ENCODE measurements around the gene TNIK. TPM values are rescaled to one million over a fixed set of nuclear protein-coding genes. Genes with fewer than 3 reads are reported as not detected.

The TNIK gene
- total and polyA plus RNA-seq, 2 of the 4 experiments (the other 2 are of a cell fraction), result 3.4 to 6.3 TPM

GRCh38 chr3:171444001-171444690 is 16.1 kb downstream of the TNIK start:
- Histone ChIP-seq H3K9me1 (ENCODE audit: insufficient read depth, low read length) (no peaks in the 10 kb centered on the region), H3K4ac (ENCODE audit: low read depth, low read length) (no peak overlapping the region), H3K9me3 (ENCODE audit: control insufficient read depth, insufficient read depth, low read length) (no peaks in the 10 kb centered on the region), H3K9ac (ENCODE audit: low read depth, low read length) (no peak overlapping the region), H3K27ac (ENCODE audit: insufficient read depth, low read length) (no peak overlapping the region), H2BK5ac (ENCODE audit: low read depth, low read length, poor library complexity, severe bottlenecking) (no peak overlapping the region), H3K36me3 (ENCODE audit: control insufficient read depth, insufficient read depth, low read length) (no peaks in the 10 kb centered on the region), H3K18ac (ENCODE audit: low read depth, low read length) (no peak overlapping the region), H3K27me3 (ENCODE audit: control insufficient read depth, insufficient read depth, low read length) (no peaks in the 10 kb centered on the region), H3K4me3 (ENCODE audit: insufficient read depth, low read depth, low read length) (no peak overlapping the region), H2BK20ac (ENCODE audit: low read depth, low read length) (no peak overlapping the region), H3K4me2 (ENCODE audit: low read depth, low read length) (no peak overlapping the region), H2AK5ac (ENCODE audit: low read depth, low read length) (no peak overlapping the region), H2BK15ac (ENCODE audit: low read depth, low read length) (no peak overlapping the region), H3K4me1 (ENCODE audit: control insufficient read depth, insufficient read depth, low read length) (peaks cover 7% of the 10 kb centered on the region), H3K23ac (ENCODE audit: low read depth, low read length) (no peak overlapping the region), H4K20me1 (ENCODE audit: insufficient read depth, low read length) (no peaks in the 10 kb centered on the region), H2BK120ac (ENCODE audit: low read depth, low read length) (no peak overlapping the region), H2AK9ac (replicated peaks; ENCODE audit: low read depth, low read length, poor library complexity) (no peak overlapping the region), H3K14ac (replicated peaks; ENCODE audit: low read depth, low read length) (no peak overlapping the region), H4K5ac (ENCODE audit: low read depth, low read length) (no peak overlapping the region), H3K56ac (ENCODE audit: extremely low read depth, insufficient read depth, low read length) (no peak overlapping the region), H2AFZ (replicated peaks; ENCODE audit: low read length, poor library complexity) (no peak overlapping the region), H4K91ac (ENCODE audit: insufficient read depth, low read depth, low read length) (no peak overlapping the region), H3K79me1 (ENCODE audit: low read depth in 1 of 2, low read length in 2 of 2) (peaks cover 0 to 6% of the 10 kb centered on the region in 2 experiments; a peak in 1 of 4 replicates), H4K8ac (ENCODE audit: low read depth in 2 of 2, low read length in 2 of 2) (no peak overlapping the region)
- POLR2A ChIA-PET (ENCODE audit: unreplicated experiment), result no interaction called here
- no CpG with 5 or more reads among the region's 3 CpGs for WGBS, 2 experiments (ENCODE audit: extremely low coverage in 2 of 2, insufficient read length in 1 of 2)
- in situ Hi-C loops (cut with MboI; ENCODE audit: low sequenced_read_pairs), result no loop called here
- TF ChIP-seq USF2 (IDR thresholded peaks at IDR 0.05; ENCODE audit: low read depth, low read length) (no peak), RCOR1 (IDR thresholded peaks at IDR 0.05; ENCODE audit: insufficient replicate concordance, low read length) (no peak), MXI1 (IDR thresholded peaks at IDR 0.05; ENCODE audit: borderline replicate concordance, low read depth, low read length) (no peak)
- DNase-seq (no peak), ATAC-seq (ENCODE audit: low read depth) (no peak)
- CTCF ChIA-PET, result no interaction called here
- intact Hi-C loops (cut with micrococcal nuclease), result no loop called here
- dilution Hi-C loops (cut with HindIII; ENCODE audit: low sequenced_read_pairs, unreplicated experiment), result no loop called here
- no TSS peak for BruUV-seq (replicated peaks)

Measured in IMR-90 (cell line).